Neural cell (in vitro differentiated cells): ENCODE data around the gene CCDC24. TPM values are rescaled to one million over a fixed set of nuclear protein-coding genes. Genes with fewer than 3 reads are reported as not detected.

ENCODE experiments used
- H2AFZ ChIP-seq: fragments of 200-600, 300-800 bp; sonication (generic), shearing (Covaris generic); 2 replicates; pipeline ENCODE4 v1.6.0; 2014; ENCODE audit warnings: low read depth, mild to moderate bottlenecking, antibody characterized with exemption, low read length, moderate library complexity
- H3F3A ChIP-seq: fragments of 200-600 bp; shearing (Covaris generic); 2 replicates; pipeline ENCODE4 v1.6.1; 2016; ENCODE audit warnings: mild to moderate bottlenecking, moderate library complexity, mixed read lengths, antibody characterized with exemption, low read length; ENCODE audit not compliant: insufficient read depth, poor library complexity, severe bottlenecking
- H3K27ac ChIP-seq: fragments of 200-600, 300-800 bp; sonication (generic), shearing (Covaris generic); 2 replicates; pipeline ENCODE4 v1.5.1; 2014; ENCODE audit warnings: mild to moderate bottlenecking, low read length, moderate library complexity
- H3K27me3 ChIP-seq: fragments of 300-800, 200-600 bp; sonication (generic), shearing (Covaris generic); 2 replicates; pipeline ENCODE4 v1.6.0; 2014; ENCODE audit warnings: mild to moderate bottlenecking, low read depth, low read length, moderate library complexity; ENCODE audit not compliant: insufficient read depth
- H3K36me3 ChIP-seq: fragments of 300-800, 200-600 bp; sonication (generic), shearing (Covaris generic); 2 replicates; pipeline ENCODE4 v1.5.1; 2014; ENCODE audit warnings: mild to moderate bottlenecking, antibody characterized with exemption, low read length, moderate library complexity; ENCODE audit not compliant: insufficient read depth
- H3K4me2 ChIP-seq: fragments of 300-800, 200-600 bp; sonication (generic), shearing (Covaris generic); 2 replicates; pipeline ENCODE4 v1.6.0; 2014; ENCODE audit warnings: mild to moderate bottlenecking, low read length
- H3K4me3 ChIP-seq: fragments of 300-800, 200-600 bp; sonication (generic), shearing (Covaris generic); 2 replicates; pipeline ENCODE4 v1.5.1; 2014; ENCODE audit warnings: mild to moderate bottlenecking, low read length, moderate library complexity
- H3K79me2 ChIP-seq: fragments of 200-600 bp; shearing (Covaris generic); replicated peaks from 2 replicates; pipeline ENCODE4 v1.6.0; 2014; ENCODE audit warnings: mild to moderate bottlenecking, low read length, moderate library complexity; ENCODE audit not compliant: insufficient read depth
- H3K9ac ChIP-seq: fragments of 300-800, 200-600 bp; sonication (generic), shearing (Covaris generic); 2 replicates; pipeline ENCODE4 v1.6.1; 2016; ENCODE audit warnings: mild to moderate bottlenecking, low read length, mixed read lengths
- H3K9me2 ChIP-seq: fragments of 200-600 bp; shearing (Covaris generic); 2 replicates; pipeline ENCODE4 v1.6.1; 2016; ENCODE audit warnings: mild to moderate bottlenecking, low read length, mixed read lengths; ENCODE audit not compliant: insufficient read depth
- H3K9me3 ChIP-seq: fragments of 200-600, 300-800 bp; sonication (generic), shearing (Covaris generic); 2 replicates; pipeline ENCODE4 v1.6.1; 2016; ENCODE audit warnings: mild to moderate bottlenecking, mixed run types, low read length, moderate library complexity, mixed read lengths
- H4K20me1 ChIP-seq: fragments of 200-600 bp; shearing (Covaris generic); 2 replicates; pipeline ENCODE4 v1.6.1; 2016; ENCODE audit warnings: mild to moderate bottlenecking, mixed run types; ENCODE audit not compliant: insufficient read depth
- EP300 ChIP-seq: fragments of 450-650 bp; conservative IDR thresholded peaks from 2 replicates; pipeline ENCODE4 v1.6.1; 2014; ENCODE audit warnings: antibody characterized with exemption, mild to moderate bottlenecking, moderate library complexity; ENCODE audit not compliant: poor library complexity, severe bottlenecking
- EZH2 ChIP-seq: fragments of 200-600, 300-800 bp; shearing (Covaris generic), sonication (generic); IDR thresholded peaks from 2 replicates; pipeline ENCODE4 v1.6.1; 2014; ENCODE audit warnings: antibody characterized with exemption, low read length, borderline replicate concordance, mild to moderate bottlenecking; ENCODE audit not compliant: insufficient read depth, poor library complexity, severe bottlenecking
- MXI1 ChIP-seq: fragments of 450-650 bp; conservative IDR thresholded peaks from 2 replicates; pipeline ENCODE4 v1.6.1; 2014; ENCODE audit warnings: antibody characterized with exemption, mild to moderate bottlenecking; ENCODE audit not compliant: poor library complexity, severe bottlenecking
- POLR2AphosphoS5 ChIP-seq: IDR thresholded peaks from 2 replicates; pipeline ENCODE4 v1.6.1; 2012
- RAD21 ChIP-seq: fragments of 450-650 bp; conservative IDR thresholded peaks from 2 replicates; pipeline ENCODE4 v1.6.1; 2014; ENCODE audit warnings: antibody characterized with exemption, mild to moderate bottlenecking, moderate library complexity
- REST ChIP-seq: IDR thresholded peaks from 2 replicates; pipeline ENCODE4 v1.6.1; 2012; ENCODE audit warnings: borderline replicate concordance
- SMC3 ChIP-seq: fragments of 450-650 bp; conservative IDR thresholded peaks from 2 replicates; pipeline ENCODE4 v1.6.1; 2014; ENCODE audit warnings: antibody characterized with exemption, mild to moderate bottlenecking, moderate library complexity; ENCODE audit not compliant: poor library complexity
- TAF1 ChIP-seq: IDR thresholded peaks from 2 replicates; pipeline ENCODE4 v1.6.1; 2012; ENCODE audit warnings: low read depth
- polyA plus RNA-seq: library from polyadenylated mRNA; depleted of rRNA; stranded (reverse); fragments of >200 nt; gene quantifications from 2 replicates; pipeline ENCODE4 v1.2.3, GENCODE V29; 2014
- TF ChIP-seq, protein P1 (sequence below): fragments of 450-650 bp; IDR thresholded peaks from 2 replicates; pipeline ENCODE4 v1.5.1; 2014; ENCODE audit warnings: antibody characterized with exemption, mild to moderate bottlenecking, moderate library complexity; ENCODE audit not compliant: poor library complexity, severe bottlenecking

CCDC24 gene
- polyA plus RNA-seq, 1 donor from 2014 or later: 16.5 TPM

DNA sequence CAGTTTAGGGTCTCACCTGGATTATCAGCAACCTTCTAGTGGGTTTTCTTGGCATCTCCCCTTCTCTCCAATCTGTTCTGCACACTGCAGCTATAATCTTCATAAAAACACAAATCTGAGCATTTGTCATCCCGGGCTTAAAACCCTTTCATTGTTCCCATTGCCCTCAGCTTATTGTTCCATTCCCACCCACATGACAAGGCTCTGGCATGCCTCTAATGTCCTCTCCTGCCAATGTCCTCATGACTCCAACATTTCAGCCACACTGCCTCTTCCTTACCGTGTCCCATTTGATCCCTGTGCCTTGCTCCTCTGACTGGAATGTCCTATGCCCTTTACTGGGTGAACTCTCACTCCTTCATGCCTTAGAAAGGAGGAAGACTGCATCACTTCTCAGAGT lies 29.1 kb upstream of the CCDC24 start:
- Histone ChIP-seq H3K4me3 (no peak overlapping the region), H3K9ac (no peak overlapping the region), H3F3A (no peaks in the 10 kb centered on the region), H3K79me2 (no peaks in the 10 kb centered on the region), H3K27ac (no peak overlapping the region), H3K9me3 (no peaks in the 10 kb centered on the region), H2AFZ (no peak overlapping the region), H3K9me2 (no peaks in the 10 kb centered on the region), H3K4me2 (no peak overlapping the region), H4K20me1 (no peaks in the 10 kb centered on the region), H3K27me3 (no peaks in the 10 kb centered on the region), H3K36me3 (peaks cover 37% of the 10 kb centered on the region)
- TF ChIP-seq EZH2 (no peak), SMC3 (no peak), RAD21 (no peak), POLR2AphosphoS5 (no peak), EP300 (no peak), TAF1 (no peak), REST (no peak), MXI1 (no peak)
- TF ChIP-seq, protein P1, sequence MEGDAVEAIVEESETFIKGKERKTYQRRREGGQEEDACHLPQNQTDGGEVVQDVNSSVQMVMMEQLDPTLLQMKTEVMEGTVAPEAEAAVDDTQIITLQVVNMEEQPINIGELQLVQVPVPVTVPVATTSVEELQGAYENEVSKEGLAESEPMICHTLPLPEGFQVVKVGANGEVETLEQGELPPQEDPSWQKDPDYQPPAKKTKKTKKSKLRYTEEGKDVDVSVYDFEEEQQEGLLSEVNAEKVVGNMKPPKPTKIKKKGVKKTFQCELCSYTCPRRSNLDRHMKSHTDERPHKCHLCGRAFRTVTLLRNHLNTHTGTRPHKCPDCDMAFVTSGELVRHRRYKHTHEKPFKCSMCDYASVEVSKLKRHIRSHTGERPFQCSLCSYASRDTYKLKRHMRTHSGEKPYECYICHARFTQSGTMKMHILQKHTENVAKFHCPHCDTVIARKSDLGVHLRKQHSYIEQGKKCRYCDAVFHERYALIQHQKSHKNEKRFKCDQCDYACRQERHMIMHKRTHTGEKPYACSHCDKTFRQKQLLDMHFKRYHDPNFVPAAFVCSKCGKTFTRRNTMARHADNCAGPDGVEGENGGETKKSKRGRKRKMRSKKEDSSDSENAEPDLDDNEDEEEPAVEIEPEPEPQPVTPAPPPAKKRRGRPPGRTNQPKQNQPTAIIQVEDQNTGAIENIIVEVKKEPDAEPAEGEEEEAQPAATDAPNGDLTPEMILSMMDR: no peak

DNA sequence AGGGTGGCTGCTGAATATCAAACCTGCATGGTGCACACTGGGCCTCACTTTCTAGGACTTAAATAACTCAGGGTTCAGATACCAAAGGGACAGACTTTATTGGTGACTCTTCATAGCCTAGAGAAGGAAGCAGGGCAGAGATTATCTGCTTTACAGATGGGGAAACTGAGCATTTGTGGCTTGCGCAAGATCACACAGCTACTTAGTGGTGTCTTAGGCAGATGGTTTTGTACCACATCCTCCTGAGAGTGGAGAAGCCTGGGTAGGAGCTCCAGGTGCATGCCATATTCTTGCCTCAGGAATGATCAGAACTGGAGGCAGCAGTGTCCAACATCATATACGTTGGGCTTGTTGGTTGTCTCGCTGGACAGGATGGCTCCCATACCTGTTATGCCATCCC lies 28.4 kb upstream of the CCDC24 start:
- Histone ChIP-seq H3K27me3 (no peaks in the 10 kb centered on the region), H2AFZ (no peak overlapping the region), H3K4me3 (no peak overlapping the region), H3K9me3 (no peaks in the 10 kb centered on the region), H3K4me2 (no peak overlapping the region), H3F3A (no peaks in the 10 kb centered on the region), H3K27ac (no peak overlapping the region), H3K9ac (no peak overlapping the region), H4K20me1 (no peaks in the 10 kb centered on the region), H3K9me2 (no peaks in the 10 kb centered on the region), H3K79me2 (no peaks in the 10 kb centered on the region), H3K36me3 (peaks cover 33% of the 10 kb centered on the region)
- TF ChIP-seq SMC3: no peak
- TF ChIP-seq TAF1: no peak
- TF ChIP-seq POLR2AphosphoS5: no peak
- no peak for TF ChIP-seq EZH2
- no peak for TF ChIP-seq RAD21
- no peak for TF ChIP-seq MXI1
- TF ChIP-seq, protein P1: no peak
- TF ChIP-seq REST: no peak
- no peak for TF ChIP-seq EP300
